ENCODE results near the gene PDE2A.

DNA sequence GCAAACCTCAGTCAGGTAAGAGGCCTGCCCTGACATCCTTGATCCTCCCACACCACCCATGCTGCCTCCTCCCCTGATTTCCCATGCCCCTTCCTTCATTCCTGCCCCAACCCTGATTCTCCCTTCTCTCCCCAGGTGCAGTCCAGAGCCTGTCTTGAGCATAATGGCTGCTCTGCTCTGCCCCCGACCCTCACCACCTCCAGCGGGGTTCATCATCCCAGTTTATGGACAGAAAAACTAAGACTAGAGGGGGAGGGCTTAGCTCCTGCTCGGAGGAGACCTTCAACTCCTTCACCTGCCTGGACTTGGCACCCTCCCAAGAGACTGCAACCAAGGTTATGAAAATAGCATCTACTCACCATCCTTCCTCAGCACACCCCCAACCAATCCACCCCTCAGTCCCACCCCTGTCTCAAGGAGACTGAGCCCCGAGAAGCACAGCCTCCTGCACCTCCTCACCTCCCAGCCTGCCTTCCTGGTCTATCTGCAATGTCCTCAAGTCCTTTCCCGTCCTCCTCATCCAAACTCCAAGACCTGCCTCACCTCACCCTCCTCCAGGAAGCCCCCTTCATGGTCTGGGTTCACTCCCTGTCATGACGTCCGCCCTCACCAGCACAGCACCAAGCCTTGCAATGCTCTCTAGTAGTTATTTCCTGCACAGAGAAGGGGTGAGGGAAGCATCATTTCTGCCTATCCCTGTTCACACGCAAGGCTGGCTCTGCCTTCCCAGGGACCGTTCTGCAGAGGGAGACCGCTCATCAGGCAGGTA lies 103.1 kb downstream of the PDE2A start:
- TF ChIP-seq, protein P1, sequence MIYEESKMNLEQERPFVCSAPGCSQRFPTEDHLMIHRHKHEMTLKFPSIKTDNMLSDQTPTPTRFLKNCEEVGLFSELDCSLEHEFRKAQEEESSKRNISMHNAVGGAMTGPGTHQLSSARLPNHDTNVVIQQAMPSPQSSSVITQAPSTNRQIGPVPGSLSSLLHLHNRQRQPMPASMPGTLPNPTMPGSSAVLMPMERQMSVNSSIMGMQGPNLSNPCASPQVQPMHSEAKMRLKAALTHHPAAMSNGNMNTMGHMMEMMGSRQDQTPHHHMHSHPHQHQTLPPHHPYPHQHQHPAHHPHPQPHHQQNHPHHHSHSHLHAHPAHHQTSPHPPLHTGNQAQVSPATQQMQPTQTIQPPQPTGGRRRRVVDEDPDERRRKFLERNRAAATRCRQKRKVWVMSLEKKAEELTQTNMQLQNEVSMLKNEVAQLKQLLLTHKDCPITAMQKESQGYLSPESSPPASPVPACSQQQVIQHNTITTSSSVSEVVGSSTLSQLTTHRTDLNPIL (CRISPR knock-in tag; IDR thresholded peaks at IDR 0.05; ENCODE audit: low read depth) = no peak
- no peak for TF ChIP-seq ZNF70 (CRISPR knock-in tag; IDR thresholded peaks at IDR 0.05)
- no peak for TF ChIP-seq BACH2 (CRISPR knock-in tag; IDR thresholded peaks at IDR 0.05; ENCODE audit: borderline replicate concordance)
- no peak for TF ChIP-seq ZFP3 (CRISPR knock-in tag; IDR thresholded peaks at IDR 0.05)
- TF ChIP-seq PPARA (CRISPR knock-in tag; IDR thresholded peaks at IDR 0.05; ENCODE audit: borderline replicate concordance) = no peak
- no peak for TF ChIP-seq CSDC2 (CRISPR knock-in tag; IDR thresholded peaks at IDR 0.05)
- no peak for TF ChIP-seq ZFP30 (CRISPR knock-in tag; IDR thresholded peaks at IDR 0.05)
- TF ChIP-seq, protein P2, sequence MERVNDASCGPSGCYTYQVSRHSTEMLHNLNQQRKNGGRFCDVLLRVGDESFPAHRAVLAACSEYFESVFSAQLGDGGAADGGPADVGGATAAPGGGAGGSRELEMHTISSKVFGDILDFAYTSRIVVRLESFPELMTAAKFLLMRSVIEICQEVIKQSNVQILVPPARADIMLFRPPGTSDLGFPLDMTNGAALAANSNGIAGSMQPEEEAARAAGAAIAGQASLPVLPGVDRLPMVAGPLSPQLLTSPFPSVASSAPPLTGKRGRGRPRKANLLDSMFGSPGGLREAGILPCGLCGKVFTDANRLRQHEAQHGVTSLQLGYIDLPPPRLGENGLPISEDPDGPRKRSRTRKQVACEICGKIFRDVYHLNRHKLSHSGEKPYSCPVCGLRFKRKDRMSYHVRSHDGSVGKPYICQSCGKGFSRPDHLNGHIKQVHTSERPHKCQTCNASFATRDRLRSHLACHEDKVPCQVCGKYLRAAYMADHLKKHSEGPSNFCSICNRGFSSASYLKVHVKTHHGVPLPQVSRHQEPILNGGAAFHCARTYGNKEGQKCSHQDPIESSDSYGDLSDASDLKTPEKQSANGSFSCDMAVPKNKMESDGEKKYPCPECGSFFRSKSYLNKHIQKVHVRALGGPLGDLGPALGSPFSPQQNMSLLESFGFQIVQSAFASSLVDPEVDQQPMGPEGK (CRISPR knock-in tag; IDR thresholded peaks at IDR 0.05; ENCODE audit: borderline replicate concordance) = no peak
- no peak for TF ChIP-seq TCF4 (CRISPR knock-in tag; IDR thresholded peaks at IDR 0.05; ENCODE audit: borderline replicate concordance)
- no peak for TF ChIP-seq SNAI2 (CRISPR knock-in tag; IDR thresholded peaks at IDR 0.05)
- no peak for TF ChIP-seq GLIS3 (CRISPR knock-in tag; IDR thresholded peaks at IDR 0.05)
- no peak for TF ChIP-seq ARNTL (CRISPR knock-in tag; IDR thresholded peaks at IDR 0.05; ENCODE audit: borderline replicate concordance, low read depth)
- TF ChIP-seq RARB (CRISPR knock-in tag; IDR thresholded peaks at IDR 0.05) = no peak
- no peak for TF ChIP-seq TOX (CRISPR knock-in tag; IDR thresholded peaks at IDR 0.05; ENCODE audit: borderline replicate concordance)

Data from SK-N-SH treated with all-trans-retinoic acid at 6 μM for 48 hours (cell line).